Gastroesophageal sphincter (tissue), 3 donors: ENCODE data around the gene NEDD4L.

ENCODE experiments used
- EP300 ChIP-seq: sonication (generic); formaldehyde crosslinking; IDR thresholded peaks from one replicate; pipeline ENCODE4 v1.6.1; 2017; ENCODE audit warnings: antibody characterized with exemption, mild to moderate bottlenecking
- TF ChIP-seq, protein P1 (sequence below), 4 experiments: fragments of 200-600 bp in 2 of 4; fragments of 450-650 bp in 2 of 4; sonication (generic) in 1 of 4; IDR thresholded peaks; one replicate each; pipeline ENCODE4 v1.5.1; 2017 to 2019; ENCODE audit warnings: antibody characterized with exemption in 4 of 4, mild to moderate bottlenecking in 2 of 4, moderate library complexity in 2 of 4

GRCh38 chr18:58242968-58243367 lies 198.9 kb downstream of the NEDD4L start:
- TF ChIP-seq, protein P1, sequence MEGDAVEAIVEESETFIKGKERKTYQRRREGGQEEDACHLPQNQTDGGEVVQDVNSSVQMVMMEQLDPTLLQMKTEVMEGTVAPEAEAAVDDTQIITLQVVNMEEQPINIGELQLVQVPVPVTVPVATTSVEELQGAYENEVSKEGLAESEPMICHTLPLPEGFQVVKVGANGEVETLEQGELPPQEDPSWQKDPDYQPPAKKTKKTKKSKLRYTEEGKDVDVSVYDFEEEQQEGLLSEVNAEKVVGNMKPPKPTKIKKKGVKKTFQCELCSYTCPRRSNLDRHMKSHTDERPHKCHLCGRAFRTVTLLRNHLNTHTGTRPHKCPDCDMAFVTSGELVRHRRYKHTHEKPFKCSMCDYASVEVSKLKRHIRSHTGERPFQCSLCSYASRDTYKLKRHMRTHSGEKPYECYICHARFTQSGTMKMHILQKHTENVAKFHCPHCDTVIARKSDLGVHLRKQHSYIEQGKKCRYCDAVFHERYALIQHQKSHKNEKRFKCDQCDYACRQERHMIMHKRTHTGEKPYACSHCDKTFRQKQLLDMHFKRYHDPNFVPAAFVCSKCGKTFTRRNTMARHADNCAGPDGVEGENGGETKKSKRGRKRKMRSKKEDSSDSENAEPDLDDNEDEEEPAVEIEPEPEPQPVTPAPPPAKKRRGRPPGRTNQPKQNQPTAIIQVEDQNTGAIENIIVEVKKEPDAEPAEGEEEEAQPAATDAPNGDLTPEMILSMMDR (IDR thresholded peaks at IDR 0.05) = no peak
- TF ChIP-seq EP300 = no peak
